HG03196 (cell line): ENCODE results near the gene POLR3G.

Experiments
- ATAC-seq: cut with Tn5 transposase; IDR thresholded peaks from one replicate; pipeline ENCODE4 v1.9.1; 2021; ENCODE audit not compliant: unreplicated experiment

POLR3G gene, protein sequence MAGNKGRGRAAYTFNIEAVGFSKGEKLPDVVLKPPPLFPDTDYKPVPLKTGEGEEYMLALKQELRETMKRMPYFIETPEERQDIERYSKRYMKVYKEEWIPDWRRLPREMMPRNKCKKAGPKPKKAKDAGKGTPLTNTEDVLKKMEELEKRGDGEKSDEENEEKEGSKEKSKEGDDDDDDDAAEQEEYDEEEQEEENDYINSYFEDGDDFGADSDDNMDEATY

DNA sequence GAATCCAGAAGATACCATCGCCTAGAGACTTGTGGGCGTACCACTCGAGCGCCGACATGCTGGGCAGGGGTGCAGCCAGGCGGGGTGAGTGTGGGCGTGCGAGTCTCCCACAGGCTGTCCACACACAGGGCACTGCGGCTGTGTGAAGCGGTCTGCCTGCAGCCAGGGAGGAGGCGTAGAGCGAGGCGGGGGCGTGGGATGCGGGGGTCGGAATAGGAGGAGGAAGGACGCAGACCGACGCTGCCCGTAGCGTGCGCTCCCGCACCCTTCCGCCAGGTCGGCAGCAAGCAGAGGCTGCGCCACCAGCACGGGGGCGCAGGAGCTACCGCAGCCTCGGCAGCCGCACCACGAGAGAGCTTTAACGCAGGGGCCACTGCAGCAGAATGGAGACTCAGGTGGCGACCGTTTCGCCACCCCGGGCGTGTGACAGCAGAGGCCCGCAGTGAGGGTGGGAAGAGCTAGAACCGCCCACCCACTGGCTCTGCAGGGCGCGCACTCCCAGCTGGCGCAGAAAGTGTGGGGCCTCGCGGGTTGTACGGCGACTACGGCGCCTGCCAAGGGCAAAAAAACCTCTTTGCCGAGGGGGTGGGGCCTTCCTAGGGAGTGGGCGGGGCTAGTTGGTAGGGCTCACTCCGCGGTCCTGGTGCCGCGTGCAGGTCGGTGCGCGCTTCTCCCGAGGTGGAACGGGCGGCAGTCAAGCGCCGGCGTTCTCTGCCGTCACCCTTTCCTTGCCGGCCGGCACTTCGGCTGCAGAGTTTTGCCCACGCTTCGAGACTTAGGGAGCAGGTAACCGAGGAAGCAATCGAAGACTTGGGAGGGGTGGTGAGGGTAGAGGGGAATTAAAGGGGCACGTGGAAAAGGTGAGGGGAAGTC, at the start of gene POLR3G, which contains the start of gene MBLAC2:
Gene POLR3G, plus strand, starts transcription at position 630 of the 873 bp plus-strand sequence. CDS start 10,704 bp downstream, outside the sequence.
Gene MBLAC2, minus strand, starts transcription at position 537 of the 873 bp plus-strand sequence. Its CDS starts 479 bp downstream, at position 58.
- peak; percentile 86 for ATAC-seq

DNA sequence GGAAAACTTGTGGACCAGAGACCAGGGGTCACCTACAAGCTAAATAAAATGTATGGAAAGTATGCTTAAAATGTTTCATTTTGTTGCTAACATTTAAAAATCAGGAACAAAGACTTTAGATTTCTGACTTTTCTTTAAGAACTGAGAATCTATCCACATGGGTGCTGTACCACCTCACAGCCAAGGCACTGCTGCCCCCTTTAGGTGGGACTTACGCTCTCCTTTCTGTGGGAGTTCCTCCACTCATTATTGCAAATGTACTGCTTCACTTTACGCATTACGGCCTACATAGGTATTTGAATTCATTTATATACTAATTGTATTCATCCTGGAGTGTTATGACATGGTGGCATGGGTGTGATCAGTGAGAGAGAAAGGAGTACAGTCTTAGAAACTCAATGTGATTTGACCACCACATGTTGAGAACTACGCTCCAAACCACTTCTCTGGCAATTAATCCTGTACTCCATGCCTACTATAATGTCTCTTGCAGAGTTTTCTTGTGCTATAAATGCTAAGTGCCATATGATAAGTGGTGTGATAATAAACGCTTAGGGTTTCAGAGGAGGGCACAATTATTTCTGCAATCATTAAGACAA, 40.4 kb upstream of the POLR3G start:
- no peak for ATAC-seq

DNA sequence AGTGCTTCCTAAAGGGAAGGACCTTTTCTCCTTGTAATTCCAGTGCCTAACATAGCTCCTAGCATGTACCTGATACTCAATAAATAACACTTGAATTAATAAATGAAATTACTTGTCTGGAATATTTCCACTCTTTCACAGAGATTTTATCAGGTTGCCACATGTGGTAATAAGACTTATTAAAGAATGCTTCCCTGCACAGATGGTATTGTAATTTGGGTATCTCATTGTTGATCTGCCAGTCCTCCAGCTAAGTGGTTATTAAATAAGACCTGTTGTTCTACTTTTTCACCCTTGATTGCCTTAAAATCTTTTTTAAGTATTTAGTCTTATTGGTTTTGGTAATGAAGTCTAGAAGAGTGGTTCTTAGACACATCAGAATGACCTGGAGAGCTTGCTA, 37.0 kb upstream of the POLR3G start:
- ATAC-seq: no peak

DNA sequence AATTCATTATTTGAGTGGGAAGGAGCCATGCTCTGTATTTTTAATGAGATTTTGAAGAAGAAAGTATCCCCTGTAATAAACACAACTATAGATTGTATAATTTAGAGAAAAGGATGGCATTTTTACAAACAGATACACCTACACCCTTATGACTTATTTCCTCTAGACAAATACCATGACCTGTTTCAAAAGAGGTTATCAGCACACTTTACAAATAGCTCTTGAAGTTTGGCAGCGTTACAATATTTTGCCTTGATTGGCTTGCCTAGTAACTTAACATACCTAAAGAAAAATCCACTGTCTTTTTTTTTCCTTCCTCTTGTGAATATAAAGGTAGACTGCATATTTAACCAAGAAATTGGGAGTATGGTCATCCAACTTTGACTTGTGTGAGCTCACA, 36.6 kb upstream of the POLR3G start:
- no peak for ATAC-seq

DNA sequence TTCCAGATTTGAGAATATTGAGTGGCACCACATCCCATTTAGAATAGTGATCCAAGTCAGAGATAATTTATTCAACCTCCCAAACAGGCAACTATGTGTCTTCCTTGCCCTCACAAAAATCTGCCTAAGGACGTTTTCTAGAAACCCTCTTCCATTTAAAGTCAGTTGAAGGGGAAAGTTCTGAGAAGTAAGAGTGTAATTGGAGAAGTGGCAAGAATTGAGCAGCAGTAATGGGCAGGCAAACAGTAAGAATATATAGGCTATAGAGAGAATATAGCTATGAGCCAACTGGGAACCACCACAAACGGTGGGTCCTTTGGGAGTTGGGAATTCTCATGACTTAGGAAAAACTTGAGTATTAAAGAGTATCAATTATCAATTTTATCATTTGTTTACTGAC, 34.0 kb upstream of the POLR3G start:
- no peak for ATAC-seq

DNA sequence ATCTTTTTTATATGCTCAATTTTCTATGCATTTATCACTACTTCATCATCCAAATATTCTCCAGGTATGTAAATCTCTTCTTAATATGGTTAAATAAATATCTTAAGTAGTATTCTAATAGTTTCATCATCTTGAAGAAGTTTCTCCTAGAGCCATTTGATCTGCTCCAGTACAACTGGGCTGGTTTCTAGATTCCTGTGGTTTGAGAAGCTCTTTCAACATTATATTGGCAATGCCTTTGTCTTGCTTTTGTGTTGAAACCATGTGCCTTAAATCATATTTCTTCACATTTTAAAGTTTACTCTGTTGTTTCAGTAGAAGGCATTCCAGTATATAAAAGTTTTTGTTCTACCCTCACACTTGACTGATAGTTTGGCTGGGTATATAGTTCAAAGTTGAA, 27.7 kb upstream of the POLR3G start:
- ATAC-seq: no peak

DNA sequence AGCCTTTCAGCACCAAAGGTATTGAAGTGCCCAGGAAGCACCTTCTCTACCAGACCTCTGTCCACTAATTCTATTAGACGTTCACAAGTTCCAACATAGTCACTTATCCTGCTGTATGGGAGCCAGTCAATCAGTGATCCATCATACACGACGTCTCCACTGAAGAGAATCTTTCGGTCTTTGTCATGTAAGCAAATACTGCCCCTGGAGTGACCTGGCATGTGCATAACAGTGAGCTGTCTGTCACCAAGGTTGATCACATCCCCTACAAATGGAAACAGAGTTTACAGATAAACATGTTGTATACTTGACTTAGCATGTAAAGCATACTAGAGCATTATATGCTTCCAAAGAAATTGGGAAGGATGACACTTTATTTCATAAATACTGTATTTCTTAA, 13.4 kb upstream of the POLR3G start:
- no peak for ATAC-seq

DNA sequence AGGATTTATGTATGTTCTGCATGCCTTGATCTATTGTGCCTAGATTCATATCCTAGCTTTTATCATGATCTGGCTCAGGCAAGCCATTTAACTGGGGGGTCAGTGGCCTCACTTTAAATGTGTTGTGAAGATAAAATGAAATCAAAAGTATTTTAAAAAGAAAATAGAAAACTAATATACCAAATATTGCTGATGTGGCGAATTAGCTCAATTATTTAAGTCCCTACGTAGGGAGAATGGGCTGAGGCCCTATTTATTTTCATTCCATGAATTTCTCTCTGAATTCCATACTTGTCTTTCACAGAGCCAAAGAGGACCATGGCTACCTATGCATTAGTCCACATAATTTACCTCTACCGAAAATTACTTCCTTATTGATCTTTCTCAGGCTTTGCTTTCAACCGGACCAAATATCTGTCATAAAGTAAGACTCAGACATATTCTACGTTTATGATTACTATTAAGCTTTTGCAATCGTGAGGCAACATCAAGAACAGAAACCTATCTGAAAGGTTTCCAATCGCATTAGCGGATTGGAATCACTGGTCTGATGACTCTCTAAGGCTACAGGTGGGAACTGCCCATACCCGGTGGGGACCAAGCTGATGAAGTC, 1.8 kb upstream of the POLR3G start:
- no peak for ATAC-seq

DNA sequence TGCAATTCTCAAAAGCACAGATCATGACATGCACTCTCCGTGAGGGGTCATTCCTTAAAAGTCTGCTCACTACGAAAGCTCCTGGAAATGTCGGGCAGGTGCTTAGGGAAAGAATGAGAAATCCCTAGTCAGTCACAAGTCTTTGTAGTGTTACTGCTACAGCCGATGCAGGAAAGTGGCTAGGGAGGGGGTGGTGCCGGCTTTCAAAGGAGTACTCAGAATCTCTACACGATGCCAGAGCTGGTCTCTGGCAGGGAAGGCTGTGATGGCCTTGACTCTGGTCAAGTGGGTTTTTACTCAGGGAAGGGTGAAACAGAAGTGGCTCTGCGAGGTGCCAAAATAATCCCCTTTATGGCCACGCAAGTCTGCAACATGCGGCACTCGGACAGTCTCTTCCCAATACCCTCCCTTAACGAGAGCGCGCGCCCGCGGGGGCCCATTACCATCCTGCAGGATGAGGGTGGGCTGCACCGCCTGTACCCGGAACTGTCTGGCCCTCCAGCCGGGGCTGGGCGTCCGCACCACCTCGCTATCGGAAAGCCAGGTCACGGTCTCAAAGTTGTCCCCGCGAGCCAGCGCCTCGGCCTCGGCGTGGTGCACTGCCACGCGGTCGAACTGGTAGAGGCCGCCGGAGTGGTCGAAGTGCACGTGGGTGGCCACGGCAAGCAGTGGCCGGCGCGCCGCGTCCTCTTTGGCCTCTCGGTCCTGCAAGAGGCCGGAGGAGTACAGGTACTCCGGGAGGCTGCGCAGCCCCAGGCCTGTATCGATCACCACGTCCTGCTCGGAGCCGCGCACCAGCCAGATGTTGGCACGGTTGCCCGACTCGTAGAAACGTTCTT, 1.0 kb upstream of the POLR3G start:
- peak; percentile 14 for ATAC-seq

DNA sequence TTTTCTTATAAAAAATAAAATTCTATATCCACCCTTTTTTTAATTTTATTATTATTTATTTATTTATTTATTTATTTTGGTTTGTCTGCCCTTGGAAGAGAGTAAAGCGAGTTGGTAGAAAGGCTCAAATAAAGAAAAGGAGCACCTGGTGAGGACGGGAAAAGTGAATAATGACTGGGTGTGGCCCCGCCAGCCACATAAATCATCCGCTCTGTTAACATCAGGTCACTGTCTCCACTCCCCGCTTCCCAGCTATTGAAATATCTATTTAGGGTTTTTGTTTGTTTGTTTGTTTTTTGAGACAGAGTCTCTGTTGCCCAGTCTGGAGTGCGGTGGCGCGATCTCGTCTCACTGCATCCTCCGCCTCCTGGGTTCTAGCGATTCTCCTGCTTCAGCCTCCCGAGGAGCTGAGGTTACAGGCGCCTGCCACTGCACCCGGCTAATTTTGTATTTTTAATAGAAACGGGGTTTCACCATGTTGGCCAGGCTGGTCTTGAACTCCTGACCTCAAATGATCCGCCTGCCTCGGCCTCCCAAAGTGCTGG, 844 bp downstream of the POLR3G start:
- no peak for ATAC-seq

DNA sequence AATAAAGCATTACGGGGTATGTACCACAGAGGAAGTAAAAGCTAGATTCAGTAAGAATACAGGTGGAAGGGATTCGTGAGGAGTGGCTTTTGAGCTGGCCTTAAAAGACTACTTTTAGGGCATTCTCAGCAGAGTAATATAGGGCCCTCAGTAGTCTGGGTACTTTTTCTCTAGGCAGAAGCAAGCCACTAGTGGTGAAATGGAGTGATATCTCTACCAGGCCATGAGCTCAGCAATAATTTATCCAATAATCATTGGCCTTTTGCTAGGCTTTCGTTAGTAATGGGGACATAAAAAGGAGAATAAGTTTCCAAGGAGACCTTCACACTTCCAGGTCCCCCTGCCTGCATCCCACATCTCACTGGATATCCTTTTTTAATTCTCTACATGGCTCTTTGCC, 1.7 kb downstream of the POLR3G start:
- no peak for ATAC-seq

DNA sequence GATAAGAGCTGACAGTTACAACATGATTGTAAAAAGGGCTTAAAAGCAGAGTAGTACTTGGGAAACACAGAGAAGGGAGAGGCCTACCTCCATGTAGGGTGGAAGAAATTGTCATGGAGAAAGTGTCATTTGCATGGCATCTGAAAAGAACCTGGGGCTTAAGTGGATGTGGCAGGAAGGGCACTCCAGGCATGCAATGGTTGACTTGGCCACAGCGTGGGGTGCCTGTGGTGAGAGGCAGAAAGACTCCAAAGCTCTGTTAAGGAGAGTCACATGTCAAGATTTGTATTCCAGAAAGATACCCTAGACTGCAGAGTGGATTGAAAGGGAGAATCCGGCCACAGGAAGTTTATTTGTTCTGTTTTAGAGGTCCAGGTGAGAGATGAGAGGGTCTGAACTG, 2.4 kb downstream of the POLR3G start:
- no peak for ATAC-seq

DNA sequence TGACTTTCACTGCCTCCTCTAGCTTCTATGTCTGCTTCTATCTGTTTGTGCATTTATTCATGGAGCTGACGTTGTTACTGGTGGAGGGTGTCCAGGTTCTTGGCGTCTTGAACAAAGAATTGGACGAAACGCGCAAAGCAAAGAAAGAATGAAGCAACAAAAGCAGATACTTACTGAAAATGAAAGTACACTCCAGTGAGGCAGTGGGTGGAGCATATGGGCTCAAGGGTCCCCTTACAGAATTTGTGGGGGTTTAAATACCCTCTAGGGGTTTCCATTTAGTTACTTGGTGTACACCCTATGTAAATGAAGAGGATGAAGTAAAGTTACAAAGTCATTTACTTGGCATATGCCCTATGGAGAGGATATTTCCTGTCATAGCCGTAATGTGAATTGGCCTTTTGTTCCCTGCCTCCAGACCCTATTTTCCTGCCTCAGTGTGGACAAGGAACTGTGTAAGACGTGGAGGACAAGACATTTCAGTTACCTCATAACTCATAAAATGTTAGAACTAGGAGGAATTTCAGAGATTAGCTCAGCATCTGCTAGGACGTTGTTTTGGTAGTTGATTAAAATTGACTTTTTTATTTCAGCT, 3.1 kb downstream of the POLR3G start:
- ATAC-seq: no peak

DNA sequence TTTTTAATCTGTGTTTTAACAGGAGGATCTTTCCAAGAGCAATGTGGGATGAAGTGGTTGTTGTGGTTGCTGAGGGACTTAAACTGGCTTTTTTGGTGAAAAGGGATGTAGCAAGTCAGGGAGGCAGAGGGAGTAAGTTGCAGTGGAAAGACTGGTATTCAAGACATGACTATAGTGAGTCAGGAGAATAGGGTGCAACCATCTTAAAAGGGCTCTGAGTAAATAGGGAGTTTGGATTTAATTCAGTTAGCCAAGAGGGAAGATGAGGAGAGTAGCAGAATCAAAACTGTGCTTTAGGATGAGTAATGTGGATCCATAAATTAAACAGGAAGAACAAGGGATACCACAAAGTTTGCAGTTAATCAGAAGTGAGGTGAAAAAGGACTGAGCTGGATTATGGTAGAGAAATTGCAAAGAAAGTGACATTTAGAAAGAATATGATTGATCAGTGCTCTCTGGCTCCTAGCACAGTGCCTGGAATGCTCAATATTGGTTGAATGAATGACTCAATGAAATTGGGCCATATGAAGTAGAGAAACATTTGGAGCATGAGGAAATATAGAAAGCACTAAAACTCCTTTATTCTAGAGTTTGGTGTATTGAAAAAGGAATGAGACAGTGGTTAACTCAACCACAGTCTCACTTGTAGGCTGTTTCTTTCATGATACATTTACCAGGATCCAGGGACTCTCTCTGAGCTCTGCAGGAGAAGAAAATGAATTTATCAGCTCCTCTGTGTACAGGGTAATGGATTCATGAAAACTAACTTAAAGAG, 5.1 kb downstream of the POLR3G start:
- no peak for ATAC-seq

DNA sequence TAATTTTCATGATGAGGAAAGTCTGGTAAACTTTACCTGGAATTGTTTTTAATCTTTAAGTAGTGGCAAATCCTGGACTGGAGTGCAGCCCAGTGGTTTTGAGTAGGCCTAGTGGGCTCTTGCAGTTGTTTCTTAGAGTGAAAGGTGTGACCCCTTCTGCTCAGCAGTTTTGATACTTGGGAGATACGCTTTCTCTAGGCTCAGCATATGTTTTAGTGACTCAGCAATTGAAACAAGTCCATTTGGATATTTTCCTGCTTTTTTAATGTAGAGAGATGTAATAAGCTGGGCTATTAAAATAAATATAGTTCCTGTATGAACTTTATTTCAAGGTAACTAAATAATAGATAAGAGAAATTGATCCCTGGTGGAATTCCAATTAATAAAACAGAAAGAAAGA, 6.0 kb downstream of the POLR3G start:
- ATAC-seq: no peak

DNA sequence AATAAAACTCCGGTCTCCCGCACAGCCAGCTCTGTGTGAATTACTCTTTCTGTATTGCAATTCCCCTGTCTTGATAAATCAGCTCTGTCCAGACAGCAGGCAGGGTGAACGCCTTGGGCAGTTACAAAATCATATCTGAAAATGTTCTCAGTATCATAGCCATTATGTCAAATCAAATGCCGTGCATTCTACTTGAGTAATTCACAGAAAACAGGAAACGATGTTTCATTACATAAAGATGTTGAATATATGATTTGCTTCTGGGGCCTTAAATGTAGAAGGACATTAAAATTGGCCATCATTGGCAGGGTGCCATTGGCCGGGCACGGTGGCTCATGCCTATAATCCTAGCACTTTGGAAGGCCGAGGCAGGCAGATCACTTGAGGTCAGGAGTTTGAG, 8.5 kb downstream of the POLR3G start:
- no peak for ATAC-seq

DNA sequence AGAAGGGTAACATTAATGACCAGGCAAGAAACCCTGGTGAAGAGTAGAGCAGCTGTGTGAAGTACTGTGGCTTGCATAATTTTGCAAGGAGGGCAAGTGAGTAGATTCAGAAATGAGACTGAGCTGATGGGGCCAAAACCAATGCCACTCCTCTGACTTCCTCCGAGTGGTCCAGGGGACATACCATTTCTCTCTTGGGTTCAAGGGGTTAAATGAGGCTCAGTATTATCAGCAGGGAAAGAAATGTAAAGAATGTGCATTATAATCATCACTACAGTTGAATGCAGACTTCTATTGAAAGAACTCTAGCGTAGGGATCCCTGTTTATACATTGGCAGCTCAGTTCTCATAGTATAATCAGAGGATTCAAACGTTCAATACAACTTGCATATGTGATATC, 9.9 kb downstream of the POLR3G start:
- ATAC-seq: no peak

DNA sequence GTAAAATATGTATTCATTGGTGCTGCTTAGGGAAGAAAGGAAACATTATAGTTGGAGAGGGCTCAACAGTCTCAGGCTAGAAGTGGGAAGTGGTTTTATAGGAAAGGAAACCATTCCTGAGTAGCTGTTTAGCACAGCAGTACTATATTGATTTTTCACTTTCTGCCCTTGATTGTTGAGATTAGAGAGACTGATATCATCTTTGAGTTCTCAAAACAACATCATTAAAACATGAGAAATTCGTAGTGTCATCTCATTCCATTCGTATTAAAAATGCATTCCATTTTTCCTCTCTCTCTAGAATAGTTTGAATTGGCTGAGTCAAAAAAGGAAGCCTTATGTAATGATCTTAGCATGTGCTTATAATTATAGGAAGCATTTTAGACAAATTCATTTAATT, 14.1 kb downstream of the POLR3G start:
- ATAC-seq: no peak

DNA sequence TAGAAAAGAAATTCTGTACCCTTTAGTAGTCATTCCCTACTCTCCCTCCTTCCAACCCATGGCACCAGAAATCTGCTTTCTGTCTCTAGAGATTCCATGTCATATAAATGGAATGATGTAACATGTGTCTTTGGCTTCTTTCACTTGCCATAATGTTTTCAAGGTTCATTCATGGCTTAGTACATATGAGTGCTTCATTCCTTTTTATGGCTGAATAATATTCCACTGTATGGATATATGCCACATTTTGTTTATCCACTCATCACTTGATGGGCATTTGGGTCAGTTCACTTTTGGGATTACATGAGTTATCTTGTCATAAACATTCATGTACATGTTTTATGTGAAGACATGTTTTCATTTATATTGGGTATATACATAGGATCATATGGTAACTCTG, 19.4 kb downstream of the POLR3G start:
- ATAC-seq: no peak
